ENCODE data around the gene LIN54.

- TF ChIP-seq EZH2phosphoT487 (IDR thresholded peaks at IDR 0.05; ENCODE audit: borderline replicate concordance, low read depth) (no peak), SMC3 (IDR thresholded peaks at IDR 0.05; ENCODE audit: low read depth, low read length) (no peak), RCOR1 (IDR thresholded peaks at IDR 0.05; ENCODE audit: low read length) (no peak), SIN3A (IDR thresholded peaks at IDR 0.05; ENCODE audit: borderline replicate concordance, low read depth, low read length) (no peak), GABPA (IDR thresholded peaks at IDR 0.05; ENCODE audit: low read depth) (no peak), CTCF (IDR thresholded peaks at IDR 0.05) (no peak), USF2 (IDR thresholded peaks at IDR 0.05; ENCODE audit: borderline replicate concordance, low read depth, low read length) (no peak), CHD2 (IDR thresholded peaks at IDR 0.05; ENCODE audit: low read length, partially characterized antibody) (no peak)
Measured at GRCh38 chr4:82899374-82900065, 111.1 kb downstream of the LIN54 start.
